Fibroblast of mammary gland (primary cell): ENCODE measurements around the gene NRG3.

Source experiments
- DNase-seq: peaks from one replicate; pipeline ENCODE4 v3.0.0-alpha.2; 2010; ENCODE audit warnings: low read depth
- H3K4me3 ChIP-seq: 2 replicates; pipeline ENCODE4 v1.5.1; 2011; ENCODE audit warnings: low read depth, mild to moderate bottlenecking, low read length, moderate library complexity; ENCODE audit not compliant: control insufficient read depth
- CTCF ChIP-seq: conservative IDR thresholded peaks from 2 replicates; pipeline ENCODE4 v1.5.1; 2011; ENCODE audit warnings: low read depth, low read length, inconsistent platforms; ENCODE audit not compliant: control insufficient read depth, insufficient read depth

Gene NRG3

DNA sequence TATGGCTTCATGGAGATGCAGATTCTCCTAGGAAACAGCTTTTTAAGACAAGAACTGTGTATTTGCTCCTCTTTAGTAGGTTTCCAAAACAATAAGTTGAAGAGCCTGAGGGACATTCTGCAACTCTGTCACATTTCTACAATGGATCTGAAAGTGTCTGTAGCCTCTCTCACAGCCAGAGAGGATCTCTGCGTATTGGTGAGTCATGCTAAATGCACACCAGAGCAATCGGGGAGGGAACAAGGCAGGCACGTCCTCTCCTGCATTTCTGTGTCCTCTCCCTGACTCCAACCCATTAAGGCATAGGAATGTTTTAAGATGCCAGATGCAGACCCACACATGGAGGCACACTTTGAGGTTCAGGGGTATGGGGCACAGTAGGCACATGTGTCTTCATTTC is 1137.9 kb downstream of the NRG3 start:
- DNase-seq = no peak
- H3K4me3 ChIP-seq = no peak overlapping the region
- no peak for TF ChIP-seq CTCF

- TF ChIP-seq CTCF = no peak
- no peak overlapping the region for H3K4me3 ChIP-seq
- DNase-seq = no peak
Measured at GRCh38 chr10:83017076-83017867, 1142.3 kb downstream of the NRG3 start.

- no peak for DNase-seq
- no peak for TF ChIP-seq CTCF
- H3K4me3 ChIP-seq = no peak overlapping the region
Measured at GRCh38 chr10:83023662-83024061, 1148.7 kb downstream of the NRG3 start.
